Duodenal mucosa (tissue), 2 donors: ENCODE results near the gene TMEM203.

ENCODE experiments used
- H3K27ac ChIP-seq: one replicate; pipeline ENCODE4 v1.7.0; 2013; ENCODE audit warnings: low read depth, low read length
- H3K27me3 ChIP-seq, 2 donors: one replicate each; pipeline ENCODE4 v1.7.0; 2013; ENCODE audit warnings: low read length in 2 of 2, control low read depth in 1 of 2; ENCODE audit not compliant: insufficient read depth in 2 of 2, control insufficient read depth in 1 of 2
- H3K36me3 ChIP-seq, 2 donors: one replicate each; pipeline ENCODE4 v1.7.0; 2013; ENCODE audit warnings: low read length in 2 of 2, control low read depth in 1 of 2; ENCODE audit not compliant: insufficient read depth in 2 of 2, control insufficient read depth in 1 of 2
- H3K4me1 ChIP-seq, 2 donors: one replicate each; pipeline ENCODE4 v1.7.0; 2013; ENCODE audit warnings: low read length in 2 of 2, control low read depth in 1 of 2; ENCODE audit not compliant: insufficient read depth in 2 of 2, control insufficient read depth in 1 of 2
- H3K4me3 ChIP-seq, 2 donors: one replicate each; pipeline ENCODE4 v1.7.0; 2013; ENCODE audit warnings: low read length in 2 of 2, low read depth in 1 of 2
- H3K9ac ChIP-seq, 2 donors: one replicate each; pipeline ENCODE4 v1.7.0; 2013; ENCODE audit warnings: low read length in 2 of 2, low read depth in 1 of 2
- H3K9me3 ChIP-seq, 2 donors: one replicate each; pipeline ENCODE4 v1.7.0; 2013; ENCODE audit warnings: low read length in 2 of 2, control low read depth in 1 of 2; ENCODE audit not compliant: control insufficient read depth in 1 of 2

The TMEM203 gene

GRCh38 chr9:137176302-137177182, 28.9 kb downstream of the TMEM203 start:
- Histone ChIP-seq H3K27me3 (peaks cover 22 to 28% of the 10 kb centered on the region in 2 donors), H3K4me3 (no peak overlapping the region), H3K9ac (no peak overlapping the region), H3K4me1 (peaks cover 0 to 22% of the 10 kb centered on the region in 2 donors), H3K9me3 (no peaks in the 10 kb centered on the region), H3K27ac (no peak overlapping the region), H3K36me3 (peaks cover 7 to 36% of the 10 kb centered on the region in 2 donors)

DNA sequence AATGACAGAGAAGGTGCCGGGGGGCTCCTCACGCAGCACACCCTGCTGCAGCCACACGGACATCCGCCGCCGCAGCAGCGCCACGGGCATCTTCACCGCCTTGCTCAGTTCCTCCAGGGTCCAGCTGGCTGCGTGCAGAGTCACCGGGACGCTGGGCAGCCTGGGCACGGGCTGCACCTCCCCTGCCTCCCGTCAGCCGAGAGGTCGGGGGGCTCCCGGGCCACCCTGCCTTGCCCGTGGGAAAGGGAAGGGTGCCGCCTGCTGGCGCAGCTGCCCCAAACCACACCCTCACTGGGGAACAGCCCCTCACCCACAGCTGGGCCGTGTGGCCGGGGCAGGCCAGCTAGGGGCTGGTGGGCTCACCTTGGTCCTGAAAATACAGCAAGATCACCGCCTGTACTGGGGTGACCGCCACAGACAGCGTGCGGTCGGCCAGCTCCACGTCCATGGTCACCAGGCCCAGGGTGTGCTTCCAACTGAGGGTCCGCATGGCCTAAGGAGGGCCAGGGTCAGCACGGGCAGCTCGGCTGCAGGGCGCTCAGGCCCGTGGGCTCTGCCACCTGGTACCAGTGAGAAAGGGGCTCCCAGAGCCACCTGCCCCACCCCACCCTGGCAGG, 30.0 kb downstream of the TMEM203 start:
- Histone ChIP-seq H3K36me3 (peaks cover 5 to 25% of the 10 kb centered on the region in 2 donors), H3K27me3 (peaks cover 28% of the 10 kb centered on the region in 2 donors), H3K9me3 (no peaks in the 10 kb centered on the region), H3K4me3 (no peak overlapping the region), H3K27ac (no peak overlapping the region), H3K4me1 (peaks cover 0 to 24% of the 10 kb centered on the region in 2 donors), H3K9ac (no peak overlapping the region)

GRCh38 chr9:137174722-137175293, 30.6 kb downstream of the TMEM203 start:
- Histone ChIP-seq H3K27ac (no peak overlapping the region), H3K9me3 (no peaks in the 10 kb centered on the region), H3K36me3 (peaks cover under 1 to 19% of the 10 kb centered on the region in 2 donors), H3K4me3 (no peak overlapping the region), H3K27me3 (peaks cover 28 to 31% of the 10 kb centered on the region in 2 donors), H3K4me1 (peaks cover 0 to 29% of the 10 kb centered on the region in 2 donors), H3K9ac (no peak overlapping the region)

- H3K27ac ChIP-seq, result no peak overlapping the region
- peaks cover 0 to 29% of the 10 kb centered on the region in 2 donors for H3K4me1 ChIP-seq
- peaks cover 28 to 31% of the 10 kb centered on the region in 2 donors for H3K27me3 ChIP-seq
- no peak overlapping the region for H3K9ac ChIP-seq
- H3K4me3 ChIP-seq, result no peak overlapping the region
- peaks cover 0 to 12% of the 10 kb centered on the region in 2 donors for H3K36me3 ChIP-seq
- no peaks in the 10 kb centered on the region for H3K9me3 ChIP-seq
Observed at GRCh38 chr9:137173796-137174664, 31.4 kb downstream of the TMEM203 start.

GRCh38 chr9:137172901-137173795, 32.3 kb downstream of the TMEM203 start:
- Histone ChIP-seq H3K27ac (no peak overlapping the region), H3K9me3 (no peaks in the 10 kb centered on the region), H3K27me3 (peaks cover 28 to 31% of the 10 kb centered on the region in 2 donors), H3K9ac (no peak overlapping the region), H3K4me1 (peaks cover 0 to 30% of the 10 kb centered on the region in 2 donors), H3K4me3 (no peak overlapping the region), H3K36me3 (peaks cover 0 to 6% of the 10 kb centered on the region in 2 donors)

DNA sequence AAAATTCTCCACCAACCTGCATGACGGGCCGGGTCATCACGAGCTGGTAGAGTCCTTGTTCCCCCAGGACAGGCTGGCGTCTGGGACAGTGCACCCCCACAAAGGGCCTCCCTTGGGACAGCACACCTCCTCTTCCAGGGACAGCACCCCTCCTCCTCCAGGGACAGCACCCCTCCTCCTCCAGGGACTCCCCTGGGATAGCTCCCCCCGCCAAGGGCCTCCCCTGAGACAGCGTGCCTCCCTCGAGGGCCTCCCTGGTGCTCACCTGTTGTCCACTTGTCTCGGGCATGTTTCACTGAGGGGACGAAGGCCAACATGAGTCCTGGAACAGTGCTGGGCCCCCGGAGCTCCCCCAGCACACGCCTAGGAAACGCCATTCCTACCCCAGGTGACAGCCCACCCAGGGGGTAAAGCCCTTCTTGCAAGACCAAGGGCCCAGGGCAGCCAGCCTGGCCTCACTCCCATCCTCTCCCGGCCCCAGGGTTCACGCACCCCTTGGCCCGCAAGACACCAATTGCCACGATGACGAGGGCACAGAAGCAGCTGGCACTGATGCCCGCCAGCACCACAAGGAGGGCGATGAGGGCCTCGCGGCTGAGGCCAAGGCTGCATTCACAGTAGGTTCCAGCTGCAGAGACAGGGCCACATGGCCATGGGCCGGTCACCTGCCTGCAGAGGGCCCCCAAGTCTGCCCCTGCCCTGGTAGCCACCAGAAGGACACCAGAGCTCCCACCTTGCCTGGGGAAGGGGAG, 34.1 kb downstream of the TMEM203 start:
- H3K4me1 ChIP-seq, result peaks cover 0 to 33% of the 10 kb centered on the region in 2 donors
- peaks cover 35 to 39% of the 10 kb centered on the region in 2 donors for H3K27me3 ChIP-seq

GRCh38 chr9:137170486-137171148, 34.8 kb downstream of the TMEM203 start:
- Histone ChIP-seq H3K36me3 (no peaks in the 10 kb centered on the region), H3K4me3 (no peak overlapping the region), H3K9me3 (no peaks in the 10 kb centered on the region), H3K27ac (no peak overlapping the region), H3K27me3 (peaks cover 37 to 39% of the 10 kb centered on the region in 2 donors), H3K4me1 (peaks cover 0 to 27% of the 10 kb centered on the region in 2 donors), H3K9ac (no peak overlapping the region)

More for the DNA sequence above, 34.1 kb downstream of the TMEM203 start:
- H3K4me3 ChIP-seq, result no peak overlapping the region
- H3K36me3 ChIP-seq, result no peaks in the 10 kb centered on the region
- H3K9me3 ChIP-seq, result no peaks in the 10 kb centered on the region
- no peak overlapping the region for H3K27ac ChIP-seq
- no peak overlapping the region for H3K9ac ChIP-seq

- H3K36me3 ChIP-seq, result no peaks in the 10 kb centered on the region
- peaks cover 32% of the 10 kb centered on the region in 2 donors for H3K27me3 ChIP-seq
- peak within 1 kb of the TSS; percentile 47 to 48 for H3K4me3 ChIP-seq
- H3K9ac ChIP-seq, result peak within 1 kb of the TSS in 1 of 2 donors; percentile 43
- no peak within 1 kb of the TSS for H3K27ac ChIP-seq
- peaks cover 0 to 22% of the 10 kb centered on the region in 2 donors for H3K4me1 ChIP-seq
- no peaks in the 10 kb centered on the region for H3K9me3 ChIP-seq
Observed at GRCh38 chr9:137169896-137170358, 35.5 kb downstream of the TMEM203 start, which contains the start of gene LRRC26. TSS of gene LRRC26 (minus strand) at chr9:137170051. CDS start at chr9:137169943, 108 bp downstream.
